GM18502 (cell line): ENCODE measurements around the gene PCDHGA1.
A peak's percentile ranks its signal among the peaks of the same experiment; 100 is the strongest.

Experiments used
- ATAC-seq: cut with Tn5 transposase; IDR thresholded peaks from one replicate; pipeline ENCODE4 v1.9.1; 2021; ENCODE audit warnings: mild to moderate bottlenecking; ENCODE audit not compliant: unreplicated experiment, poor library complexity

Gene PCDHGA1

GRCh38 chr5:141524604-141525597 lies 194.6 kb downstream of the PCDHGA1 start:
- ATAC-seq, result peak; percentile 64

- no peak for ATAC-seq
Measured at GRCh38 chr5:141525653-141526052, 195.3 kb downstream of the PCDHGA1 start.

GRCh38 chr5:141527426-141527825 lies 197.1 kb downstream of the PCDHGA1 start:
- ATAC-seq, result no peak

GRCh38 chr5:141528291-141528984 lies 198.1 kb downstream of the PCDHGA1 start:
- ATAC-seq, result no peak

GRCh38 chr5:141529002-141529401 lies 198.7 kb downstream of the PCDHGA1 start:
- peak; percentile 65 for ATAC-seq

GRCh38 chr5:141529873-141530272 lies 199.6 kb downstream of the PCDHGA1 start:
- ATAC-seq, result peak; percentile 50

- ATAC-seq, result no peak
Measured at GRCh38 chr5:141532726-141533125, 202.4 kb downstream of the PCDHGA1 start.

GRCh38 chr5:141533897-141534296 lies 203.6 kb downstream of the PCDHGA1 start:
- no peak for ATAC-seq

GRCh38 chr5:141534492-141535213 lies 204.3 kb downstream of the PCDHGA1 start:
- ATAC-seq, result no peak

GRCh38 chr5:141543053-141543452 lies 212.7 kb downstream of the PCDHGA1 start:
- ATAC-seq, result no peak

GRCh38 chr5:141547488-141547887 lies 217.2 kb downstream of the PCDHGA1 start:
- no peak for ATAC-seq

- no peak for ATAC-seq
Measured at GRCh38 chr5:141547921-141548320, 217.6 kb downstream of the PCDHGA1 start.

- peak; percentile 71 for ATAC-seq
Measured at GRCh38 chr5:141557681-141558136, 227.4 kb downstream of the PCDHGA1 start.

GRCh38 chr5:141558150-141558549 lies 227.8 kb downstream of the PCDHGA1 start:
- ATAC-seq, result peak; percentile 23

GRCh38 chr5:141559461-141559860 lies 229.1 kb downstream of the PCDHGA1 start:
- no peak for ATAC-seq

GRCh38 chr5:141560151-141560550 lies 229.8 kb downstream of the PCDHGA1 start:
- no peak for ATAC-seq

- ATAC-seq, result no peak
Measured at GRCh38 chr5:141560725-141561483, 230.6 kb downstream of the PCDHGA1 start.
